HG03342 (cell line): Measurements from ENCODE around the gene NEK8.
"Not testable (repeated sequence)": the region's sequence is repeated elsewhere in the genome, so short reads cannot be mapped to it uniquely, and the experiment has no call there.

Experiments
- ATAC-seq: cut with Tn5 transposase; IDR thresholded peaks from one replicate; pipeline ENCODE4 v1.9.1; 2021; ENCODE audit warnings: mild to moderate bottlenecking, moderate library complexity; ENCODE audit not compliant: unreplicated experiment

NEK8 gene

DNA sequence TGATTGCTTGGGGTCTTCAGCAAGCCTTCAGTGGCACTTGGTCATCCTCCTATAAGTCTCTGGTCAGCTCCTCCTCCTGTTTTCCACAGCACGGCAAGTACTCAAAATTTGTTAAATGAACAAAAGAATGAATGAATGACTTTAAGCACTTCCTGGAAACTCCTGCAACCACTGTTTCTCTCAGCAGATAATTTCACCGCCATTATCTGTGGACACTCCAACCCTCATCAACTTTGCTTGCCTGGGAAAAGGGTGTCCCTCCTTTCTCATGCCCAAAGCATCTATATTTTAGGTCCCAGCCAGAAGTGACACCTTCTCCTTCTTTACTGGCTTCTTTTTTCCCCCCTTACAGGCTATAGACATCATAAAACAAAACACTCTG is 21.3 kb upstream of the NEK8 start:
- ATAC-seq = no peak

DNA sequence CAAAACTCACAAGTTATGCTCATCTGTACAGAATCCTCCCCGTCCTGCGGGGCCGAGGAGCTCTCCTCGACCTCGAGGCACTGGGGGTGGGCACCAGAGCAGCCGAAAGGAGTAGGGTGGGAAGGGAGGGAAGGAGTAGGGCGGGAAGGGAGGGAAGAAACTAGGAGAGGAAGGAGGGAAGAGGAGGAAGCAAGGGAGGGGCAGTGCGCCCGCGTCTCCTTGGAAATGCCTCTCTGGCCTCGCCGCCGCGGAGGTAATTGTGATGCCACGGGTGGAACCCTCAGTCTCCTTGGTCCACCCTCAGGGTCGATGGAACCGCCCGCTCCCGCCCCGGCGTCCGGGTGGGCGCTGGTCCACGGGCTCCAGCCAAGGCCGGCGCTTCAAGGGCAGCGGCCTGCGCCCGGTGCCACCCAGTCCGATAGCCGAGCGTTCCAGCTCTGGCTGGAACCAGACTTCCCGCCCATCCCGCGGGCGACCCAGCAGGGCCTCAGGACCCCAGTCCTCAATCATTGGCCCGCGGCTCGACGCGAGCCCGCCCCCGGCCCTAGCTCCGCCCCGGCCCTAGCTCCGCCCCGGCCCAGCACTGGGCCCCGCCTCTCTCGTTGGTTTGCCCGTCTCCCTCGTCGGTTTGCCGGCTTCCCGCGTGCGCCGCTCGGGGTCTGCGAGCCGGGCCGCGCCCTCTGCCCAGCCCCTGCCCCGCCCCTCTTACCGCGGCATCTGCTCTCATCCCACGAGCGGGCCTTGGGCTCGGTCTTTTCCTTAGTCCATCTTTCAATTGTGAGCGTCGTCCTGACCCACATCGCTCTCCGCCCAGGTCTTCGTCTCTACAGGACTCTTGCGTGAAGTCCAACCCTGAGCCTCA is 17.5 kb upstream of the NEK8 start:
- peak; percentile 69 for ATAC-seq

DNA sequence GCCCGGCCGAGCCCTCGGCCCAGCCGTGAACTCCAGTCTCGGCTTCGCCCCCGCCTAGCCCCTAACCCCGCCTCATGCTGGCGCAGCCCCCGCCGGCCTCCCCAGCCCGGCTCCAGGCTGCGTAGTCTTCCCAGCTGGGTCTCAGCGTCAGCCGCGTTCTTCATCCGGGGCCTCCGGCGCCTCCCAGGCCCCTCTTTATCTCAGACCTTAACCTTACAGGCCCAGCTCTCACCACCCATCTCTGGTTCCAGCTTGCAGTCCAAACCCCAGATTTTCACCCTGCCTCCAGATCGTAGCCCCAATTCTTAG is 16.9 kb upstream of the NEK8 start, which contains the start of gene PROCA1:
Gene PROCA1 (minus strand): TSS at position 166 of the 309 bp plus-strand sequence. CDS start 228 bp downstream, outside the sequence.
- peak; percentile 25 for ATAC-seq

DNA sequence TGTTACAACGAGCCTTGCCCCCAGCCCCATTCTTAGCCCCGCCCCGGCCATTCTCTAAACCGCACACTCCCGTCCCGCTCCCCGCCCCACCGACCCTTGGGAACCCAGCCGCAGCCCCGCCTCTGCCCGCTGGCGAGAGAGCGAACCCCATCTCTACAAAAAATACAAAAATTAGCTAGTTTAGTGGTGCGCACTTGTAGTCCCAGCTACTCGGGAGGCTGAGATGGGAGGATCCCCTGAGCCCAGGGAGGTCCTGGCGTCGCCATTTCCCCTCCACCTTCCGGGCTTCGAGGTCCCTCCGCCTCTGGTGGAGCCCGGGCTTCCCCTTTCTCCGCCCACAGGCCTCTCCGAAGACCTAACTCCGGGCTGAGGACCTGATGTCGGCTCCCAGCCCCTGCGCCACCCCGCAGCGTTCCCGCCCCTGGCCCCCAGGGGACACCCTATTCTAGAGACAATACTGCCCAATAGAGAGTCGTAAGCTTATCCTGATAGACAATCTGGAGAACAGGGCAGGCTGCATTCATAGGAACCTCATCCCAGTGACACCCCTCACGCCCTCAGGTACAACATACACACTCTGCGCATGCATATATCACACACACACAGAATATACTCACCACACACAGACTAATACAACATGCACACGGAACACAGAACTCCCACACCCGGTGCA is 16.4 kb upstream of the NEK8 start:
- no peak for ATAC-seq

DNA sequence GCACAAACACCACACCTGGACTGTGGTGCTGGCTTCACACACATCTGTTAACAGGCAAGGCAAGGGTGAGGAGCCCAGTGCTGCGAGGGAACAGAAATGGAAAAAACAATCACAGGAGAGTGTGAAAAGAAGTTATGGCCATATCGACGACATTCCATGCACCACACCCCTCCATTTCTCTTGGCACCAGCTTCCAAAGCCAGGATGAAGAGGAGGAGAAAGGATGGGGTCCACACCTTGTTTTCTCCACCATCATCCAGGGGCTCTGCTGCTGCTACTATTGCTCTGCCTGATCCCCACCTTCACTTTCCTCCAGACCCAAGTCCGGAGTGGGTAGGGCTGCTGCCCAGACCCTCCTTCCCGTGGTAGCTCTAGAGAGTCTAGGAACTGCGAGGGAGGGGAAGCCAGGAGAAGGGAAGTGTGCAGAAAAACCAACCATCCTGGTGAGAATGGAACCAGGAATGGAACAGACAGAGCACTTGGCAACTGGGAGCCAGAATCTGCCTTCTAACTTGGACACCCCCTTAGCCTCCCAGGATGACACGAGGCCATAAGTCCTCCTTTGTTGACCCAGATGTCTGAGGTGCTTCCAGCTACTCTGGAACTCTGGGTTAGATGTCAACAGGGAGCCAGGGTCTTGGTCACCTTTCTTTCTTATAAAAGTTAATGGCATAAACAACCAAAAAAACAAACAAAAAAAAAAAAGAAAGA is 15.7 kb upstream of the NEK8 start:
- no peak for ATAC-seq

DNA sequence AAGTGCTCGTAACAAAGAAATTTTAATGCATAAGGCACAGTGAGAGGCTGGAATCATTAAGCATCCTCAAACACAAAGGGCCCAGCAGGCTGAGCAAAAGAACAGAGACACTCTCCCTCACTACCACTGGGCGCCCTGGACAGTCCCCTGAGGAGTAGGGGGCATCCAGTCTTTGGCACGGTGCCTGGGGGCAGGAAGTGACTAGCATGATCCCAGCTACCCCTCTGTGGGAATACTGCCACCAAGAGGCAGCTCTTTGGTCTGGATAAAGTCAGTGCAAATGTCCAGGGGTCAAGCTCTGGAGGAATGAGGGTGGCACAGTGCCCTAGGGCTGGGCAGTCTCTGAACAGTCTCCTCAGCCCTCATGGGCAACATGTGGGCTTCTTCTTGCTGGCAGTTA is 14.3 kb upstream of the NEK8 start:
- ATAC-seq = no peak

DNA sequence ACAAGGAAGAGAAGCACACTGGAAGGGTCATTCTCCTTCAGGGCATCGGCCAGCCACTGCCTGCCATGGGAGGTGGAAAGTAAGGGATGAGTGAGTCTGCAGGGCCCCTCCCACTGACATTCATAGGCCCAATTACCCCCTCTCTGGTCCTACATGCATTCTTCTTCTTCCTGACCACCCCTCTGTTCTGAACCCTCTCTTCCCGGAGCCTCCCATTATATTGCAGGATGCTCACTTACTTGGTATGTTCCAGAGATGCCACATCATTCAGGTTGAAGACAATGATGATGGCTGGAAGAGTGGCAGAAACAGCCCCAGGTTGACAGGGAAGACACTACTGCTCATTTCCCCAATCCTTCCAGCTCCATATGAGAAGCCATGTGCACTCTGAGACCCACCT is 13.4 kb upstream of the NEK8 start:
- no peak for ATAC-seq

DNA sequence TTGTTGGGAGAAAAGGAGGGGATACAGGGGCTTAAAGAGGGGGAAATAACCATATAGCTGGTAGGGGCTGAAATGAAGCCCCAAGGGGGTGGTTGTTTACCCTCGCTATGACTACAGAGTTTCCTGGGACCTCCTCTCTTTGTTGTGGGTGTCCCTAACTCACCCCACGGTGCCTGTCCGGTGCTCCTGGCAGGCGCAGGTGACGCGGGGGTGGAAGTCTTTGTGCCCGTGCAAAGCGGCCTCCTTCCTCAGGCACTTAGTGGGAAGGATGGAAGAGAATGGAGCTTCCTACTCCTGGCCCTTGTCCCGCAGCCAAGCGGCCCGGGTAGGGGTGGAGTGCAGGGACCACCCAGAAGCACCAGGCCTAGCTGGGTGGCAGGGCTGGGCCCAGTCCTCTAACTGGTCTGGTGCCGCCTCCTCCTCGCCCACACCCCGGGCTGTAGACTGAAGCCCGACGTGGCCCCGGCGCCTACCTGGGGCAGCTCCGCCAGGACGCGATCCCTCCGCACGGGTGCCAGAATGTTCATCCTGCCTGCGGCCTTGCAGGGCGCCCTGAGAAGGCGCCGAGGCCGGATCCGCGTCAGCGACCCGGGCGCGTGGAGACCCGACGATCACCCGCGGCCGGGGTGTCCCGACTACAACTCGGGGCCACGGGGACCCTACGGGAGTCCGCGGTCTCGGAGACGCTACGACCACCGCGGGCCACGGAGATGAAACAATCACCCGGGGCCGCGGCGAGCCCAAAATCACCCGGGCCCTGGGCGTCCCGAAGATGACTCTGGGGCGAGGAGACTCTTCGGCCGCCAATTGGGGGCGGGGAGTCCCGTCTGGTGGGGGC is 11.6 kb upstream of the NEK8 start:
- ATAC-seq = no peak

DNA sequence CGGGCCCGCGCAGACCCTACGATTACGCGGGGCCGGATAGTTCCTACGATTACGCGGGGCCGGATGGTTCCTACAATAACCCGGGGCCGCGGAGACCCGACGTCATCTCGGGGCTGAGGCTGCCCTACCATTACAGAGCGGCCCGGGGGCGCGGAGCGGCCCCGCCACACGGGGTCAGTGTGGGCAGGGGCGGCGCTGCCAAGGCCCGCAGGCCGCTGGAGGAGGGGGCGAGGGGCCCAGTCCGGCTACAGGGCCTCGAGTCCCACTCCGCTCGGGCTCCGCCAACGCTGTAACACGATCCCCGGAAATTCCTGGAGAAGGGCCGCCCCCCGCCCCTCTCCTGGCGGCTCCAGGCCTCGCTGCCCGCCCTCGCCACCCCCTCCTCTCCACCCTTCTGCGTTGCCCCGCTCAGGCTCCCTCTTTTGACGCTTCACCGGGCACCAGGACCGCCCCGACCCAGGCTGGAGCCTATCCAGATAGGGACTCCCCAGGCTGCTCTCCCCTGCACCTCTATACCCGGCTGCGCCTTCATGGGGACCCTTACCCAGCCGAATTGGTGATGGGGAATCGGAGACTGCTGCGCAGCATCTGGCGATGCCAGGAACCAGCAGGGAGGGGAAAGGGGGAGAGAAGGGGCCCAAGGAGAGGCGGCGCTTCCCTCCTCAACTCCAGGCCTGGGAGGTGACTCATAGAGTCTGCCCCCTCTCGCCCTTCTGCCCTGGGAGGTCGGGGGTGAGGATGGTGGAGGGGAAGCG is 10.8 kb upstream of the NEK8 start, which contains the start of gene RAB34:
Gene RAB34 (minus strand): TSS at position 291 of the 755 bp plus-strand sequence. CDS start 602 bp downstream, outside the sequence.
- ATAC-seq = no peak

DNA sequence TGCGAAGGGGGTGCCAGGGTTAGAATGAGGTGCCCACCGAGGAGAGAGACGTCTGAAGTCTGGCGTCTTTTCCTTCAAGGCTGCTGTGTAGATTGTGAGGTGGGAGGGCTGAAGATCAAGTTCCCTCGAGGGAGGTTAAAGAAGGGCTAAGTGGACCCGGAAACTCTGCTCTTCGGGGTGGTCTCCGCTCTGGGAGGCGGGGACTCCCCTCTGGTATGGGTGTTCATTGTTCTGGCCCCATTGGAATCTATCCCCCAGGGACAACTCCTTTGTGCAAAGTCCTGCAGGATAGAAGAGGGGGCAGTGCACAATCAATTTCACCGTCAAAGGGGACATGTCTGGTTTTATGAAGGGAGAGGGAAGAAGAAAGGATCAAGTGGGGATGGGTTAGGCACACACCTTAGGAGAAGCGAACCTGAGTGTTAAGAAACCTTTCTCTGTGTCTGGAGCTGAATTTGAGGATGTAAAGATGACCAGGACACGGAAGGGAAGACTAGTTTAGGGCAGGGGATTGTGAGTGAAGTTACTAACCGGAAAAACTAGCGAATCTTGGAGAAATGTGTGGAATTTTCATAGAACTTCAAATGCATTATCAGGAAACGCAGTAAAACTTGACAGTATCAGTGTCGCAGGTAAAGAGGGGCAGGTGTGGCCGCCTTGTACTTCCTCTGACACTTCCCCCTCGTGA is 10.1 kb upstream of the NEK8 start:
- no peak for ATAC-seq

DNA sequence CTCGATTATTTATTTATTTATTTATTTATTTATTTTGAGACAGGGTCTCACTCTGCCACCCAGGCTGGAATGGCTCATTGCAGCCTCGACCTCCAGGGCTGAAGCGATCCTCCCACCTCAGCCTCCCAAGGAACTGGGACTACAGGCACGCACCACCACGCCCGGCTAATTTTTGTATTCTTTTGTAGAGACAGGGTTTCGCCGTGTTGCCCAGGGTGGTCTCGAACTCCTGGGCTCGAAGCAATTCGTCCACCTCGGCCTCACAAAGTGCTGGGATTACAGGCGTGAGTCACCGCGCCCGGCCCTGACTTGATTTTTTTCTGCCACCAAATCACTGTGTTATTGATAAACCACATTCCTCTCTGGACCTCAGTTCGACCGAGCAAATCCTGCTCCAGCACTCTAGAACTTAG is 9.6 kb upstream of the NEK8 start:
- ATAC-seq = peak; percentile 4

DNA sequence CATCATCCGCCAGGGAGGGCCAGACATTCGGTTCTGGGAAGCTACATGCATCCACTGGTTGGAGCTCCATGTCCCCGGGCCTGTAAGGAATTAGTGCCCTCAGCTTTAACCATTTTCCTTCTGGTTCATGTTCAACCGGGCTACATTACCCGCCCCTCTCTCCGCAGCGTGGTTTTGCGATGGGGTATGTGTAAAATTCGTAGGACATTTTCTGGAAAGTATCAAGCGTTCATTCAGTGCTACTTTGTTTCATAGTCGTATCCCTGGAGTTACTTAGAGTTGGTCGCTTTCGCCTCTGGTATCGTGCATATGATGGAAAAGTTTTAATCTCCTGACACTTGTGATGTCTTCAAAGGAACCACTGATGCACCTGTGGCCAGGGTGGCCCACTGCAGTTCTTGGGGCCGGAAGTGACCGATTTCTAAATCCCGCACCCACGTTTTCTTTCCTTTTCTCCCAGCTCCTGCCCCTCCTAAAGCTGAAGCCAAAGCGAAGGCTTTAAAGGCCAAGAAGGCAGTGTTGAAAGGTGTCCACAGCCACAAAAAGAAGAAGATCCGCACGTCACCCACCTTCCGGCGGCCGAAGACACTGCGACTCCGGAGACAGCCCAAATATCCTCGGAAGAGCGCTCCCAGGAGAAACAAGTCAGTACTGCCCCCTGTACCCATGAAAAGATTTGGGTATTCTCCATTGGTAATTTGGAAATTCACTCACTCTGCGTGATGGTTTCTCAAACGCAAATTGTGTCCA is 8.2 kb upstream of the NEK8 start:
- no peak for ATAC-seq

DNA sequence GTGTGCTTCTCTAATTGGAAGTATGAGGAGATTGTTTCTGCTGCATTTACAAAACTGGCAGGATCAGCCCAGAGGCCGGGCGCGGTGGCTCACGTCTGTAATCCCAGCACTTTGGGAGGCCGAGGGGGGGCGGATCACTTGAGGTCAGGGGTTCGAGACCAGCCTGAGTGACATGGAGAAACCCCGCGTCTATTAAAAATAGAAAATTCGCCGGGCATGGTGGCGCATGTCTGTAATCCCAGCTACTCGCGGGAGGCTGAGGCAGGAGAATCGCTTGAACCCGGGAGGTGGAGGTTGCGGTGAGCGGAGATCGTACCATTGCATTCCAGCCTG is 7.6 kb upstream of the NEK8 start:
- ATAC-seq = not testable (repeated sequence)

DNA sequence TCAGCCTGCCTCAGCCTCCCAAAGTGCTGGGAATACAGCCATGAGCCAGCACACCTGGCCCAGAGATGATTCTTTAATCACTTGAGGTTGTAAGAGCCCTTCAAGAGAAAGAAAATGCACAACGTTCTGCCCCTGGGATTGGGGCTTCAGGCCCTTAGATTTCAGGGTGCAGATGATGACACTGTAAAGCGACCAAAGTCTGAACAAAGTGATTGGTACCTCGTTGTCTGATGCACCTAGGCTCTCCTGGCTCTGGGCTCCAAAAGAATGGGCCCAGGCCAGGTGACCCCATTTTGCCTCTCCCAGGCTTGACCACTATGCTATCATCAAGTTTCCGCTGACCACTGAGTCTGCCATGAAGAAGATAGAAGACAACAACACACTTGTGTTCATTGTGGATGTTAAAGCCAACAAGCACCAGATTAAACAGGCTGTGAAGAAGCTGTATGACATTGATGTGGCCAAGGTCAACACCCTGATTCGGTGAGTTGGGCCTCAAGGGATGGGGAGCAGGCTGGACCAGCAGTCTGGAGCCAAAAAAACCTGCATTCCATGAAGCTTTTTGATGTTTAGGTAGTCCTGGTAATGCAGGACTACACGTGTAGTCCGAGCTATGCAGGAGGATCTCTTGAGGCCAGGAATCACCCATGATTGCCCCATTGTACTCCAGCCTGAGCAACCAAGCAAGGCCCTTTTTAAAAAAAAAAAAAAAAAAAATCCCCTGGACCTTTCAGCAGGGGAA is 6.0 kb upstream of the NEK8 start:
- ATAC-seq = no peak

DNA sequence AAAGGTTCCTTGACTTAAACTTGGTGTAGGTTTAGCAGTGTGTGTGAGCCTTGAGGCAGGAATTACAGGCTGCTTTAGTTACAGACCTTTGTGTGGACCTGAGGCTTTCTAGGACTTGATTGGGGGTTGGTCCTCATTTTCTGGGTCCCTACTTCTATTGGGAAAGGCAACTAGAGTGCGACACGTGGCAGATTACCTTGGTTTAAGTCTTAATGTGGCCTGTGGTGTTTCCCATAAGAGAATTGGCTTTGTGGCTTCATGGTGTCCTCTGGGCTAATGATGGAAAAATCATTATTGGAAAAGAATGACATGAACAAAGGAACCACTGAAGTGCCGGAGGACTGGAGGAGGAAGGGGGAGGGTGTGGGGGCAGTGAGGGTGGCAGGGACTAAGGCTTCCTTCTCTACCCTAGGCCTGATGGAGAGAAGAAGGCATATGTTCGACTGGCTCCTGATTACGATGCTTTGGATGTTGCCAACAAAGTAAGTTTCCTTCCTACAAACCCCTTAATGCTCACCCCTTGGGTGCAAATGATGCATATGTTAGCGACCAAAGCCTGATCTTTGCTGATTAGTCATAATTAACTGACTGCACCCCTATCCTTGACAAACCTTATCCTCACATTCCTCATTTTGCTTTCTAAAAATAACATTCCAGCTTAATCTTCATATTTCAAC is 5.3 kb upstream of the NEK8 start:
- no peak for ATAC-seq

DNA sequence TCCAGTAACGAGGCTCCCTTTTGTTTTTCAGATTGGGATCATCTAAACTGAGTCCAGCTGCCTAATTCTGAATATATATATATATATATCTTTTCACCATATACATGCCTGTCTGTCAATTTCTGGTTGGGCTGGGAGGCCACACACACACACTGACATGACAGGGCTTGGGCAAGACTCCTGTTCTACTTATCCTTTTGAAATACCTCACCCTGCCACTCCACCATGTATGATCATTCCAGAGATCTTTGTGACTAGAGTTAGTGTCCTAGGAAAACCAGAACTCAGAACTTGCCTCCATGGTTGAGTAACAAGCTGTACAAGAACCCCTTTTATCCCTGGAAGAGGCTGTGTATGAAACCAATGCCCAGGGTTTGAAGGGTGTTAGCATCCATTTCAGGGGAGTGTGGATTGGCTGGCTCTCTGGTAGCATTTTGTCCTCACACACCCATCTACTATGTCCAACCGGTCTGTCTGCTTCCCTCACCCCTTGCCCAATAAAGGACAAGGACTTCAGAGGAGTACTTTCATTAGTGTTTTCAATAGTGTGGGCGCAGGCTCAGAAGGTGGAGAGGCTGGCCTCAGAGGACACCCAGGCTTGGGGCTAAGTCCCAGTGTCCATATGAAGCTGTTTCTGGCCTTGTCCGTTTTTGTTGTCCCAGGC is 4.6 kb upstream of the NEK8 start:
- ATAC-seq = not testable (repeated sequence)

DNA sequence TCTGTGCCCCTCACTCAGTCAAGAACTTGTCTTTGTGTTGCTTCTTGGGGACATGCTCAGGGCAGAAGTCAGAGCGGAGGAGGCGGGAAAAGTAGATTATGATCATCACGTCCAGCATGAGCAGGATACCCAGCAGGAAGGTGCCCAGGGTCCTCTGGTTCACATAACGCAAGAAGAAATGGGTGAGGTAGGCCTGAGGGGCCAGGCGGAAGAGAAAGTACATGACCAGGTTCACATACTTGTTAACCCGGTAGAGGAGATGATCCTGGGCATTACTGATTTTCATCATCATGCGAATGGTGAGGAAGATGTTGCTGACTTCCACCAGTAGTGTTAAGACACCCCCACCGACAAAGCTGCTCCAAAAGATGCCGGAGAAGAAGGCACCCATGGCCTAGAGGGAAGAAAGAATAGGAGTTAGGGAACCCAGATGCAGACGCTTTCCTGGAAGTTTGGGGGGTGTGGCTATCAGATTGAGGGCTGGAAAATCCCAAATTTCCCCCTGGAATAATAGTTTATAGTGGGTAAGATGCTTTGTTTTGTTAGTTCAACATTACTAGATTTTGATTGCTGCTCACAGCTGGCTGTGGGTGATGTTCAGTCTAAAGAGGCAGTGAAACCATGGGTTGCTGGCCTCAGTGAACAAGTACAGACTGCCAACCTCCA is 4.0 kb upstream of the NEK8 start:
- ATAC-seq = no peak
